DND-41 (cell line): ENCODE results near the gene FGF14.

Experiments used
- CTCF ChIP-seq: IDR thresholded peaks from 2 replicates; pipeline ENCODE4 v1.5.1; 2012; ENCODE audit warnings: borderline replicate concordance, low read length, moderate library complexity, mild to moderate bottlenecking; ENCODE audit not compliant: poor library complexity, severe bottlenecking; ENCODE audit errors: extremely low read depth
- EZH2 ChIP-seq: IDR thresholded peaks from 3 replicates; pipeline ENCODE4 v1.6.1; 2012; ENCODE audit warnings: borderline replicate concordance, low read depth, mild to moderate bottlenecking, moderate library complexity, low read length, inconsistent platforms; ENCODE audit not compliant: severe bottlenecking

DNA sequence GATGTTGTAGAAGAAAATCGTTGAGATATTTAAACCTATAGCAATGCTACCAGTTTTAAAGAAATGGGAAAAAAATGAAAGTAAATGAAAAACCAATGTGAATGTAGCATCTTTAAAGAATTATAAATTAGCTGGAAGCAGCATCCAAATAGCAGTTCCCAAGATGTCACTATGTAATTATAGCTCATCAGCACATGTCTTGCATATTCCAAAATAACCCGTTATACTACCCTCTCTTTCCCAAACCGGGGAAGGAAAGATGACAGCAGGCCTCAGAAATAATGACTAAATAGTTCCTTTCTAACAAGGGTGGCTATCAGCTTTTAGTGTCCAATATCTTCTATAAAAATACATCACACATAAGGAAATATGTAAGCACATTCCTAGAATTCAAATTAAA lies 140.5 kb downstream of the FGF14 start:
- TF ChIP-seq CTCF (no peak), EZH2 (no peak)
